Natural killer cell (primary cell): Measurements from ENCODE around the gene TTC16. TPM values are rescaled to one million over a fixed set of nuclear protein-coding genes. Genes with fewer than 3 reads are reported as not detected.
"Not testable (repeated sequence)": the region's sequence is repeated elsewhere in the genome, so short reads cannot be mapped to it uniquely, and the experiment has no call there.

Source experiments
- ATAC-seq, 3 donors: fragments of 150-1000 bp in 2 of 3; fragments of 200-7000 bp in 1 of 3; cut with Tn5 transposase; 1 replicate in 1 of 3; 2 replicates in 2 of 3; pipeline ENCODE4 v1.10.0; 2021; ENCODE audit warnings: mild to moderate bottlenecking in 2 of 3, moderate library complexity in 2 of 3
- DNase-seq, 2 donors: peaks; one replicate each; pipeline versions ENCODE4 v3.0.0 to v3.0.0-alpha.2; 2013 to 2021; ENCODE audit warnings: mixed read lengths in 1 of 2
- H3K27ac ChIP-seq: one replicate; pipeline ENCODE4 v1.5.1; 2013; ENCODE audit warnings: mild to moderate bottlenecking, low read length
- H3K27me3 ChIP-seq: one replicate; pipeline ENCODE4 v1.6.1; 2013; ENCODE audit warnings: low read length; ENCODE audit not compliant: control insufficient read depth, insufficient read depth
- H3K36me3 ChIP-seq: one replicate; pipeline ENCODE4 v1.6.1; 2013; ENCODE audit warnings: low read length; ENCODE audit not compliant: control insufficient read depth, insufficient read depth
- H3K4me1 ChIP-seq: one replicate; pipeline ENCODE4 v1.6.1; 2013; ENCODE audit warnings: low read length; ENCODE audit not compliant: control insufficient read depth, insufficient read depth
- H3K4me3 ChIP-seq: one replicate; pipeline ENCODE4 v1.5.1; 2013; ENCODE audit warnings: low read length
- H3K9me3 ChIP-seq: one replicate; pipeline ENCODE4 v1.6.1; 2013; ENCODE audit warnings: low read length; ENCODE audit not compliant: control insufficient read depth, insufficient read depth
- H3K27ac Mint-ChIP-seq, 2 donors: one replicate each; pipeline ENCODE4 v1.8.0; 2022; ENCODE audit warnings: mild to moderate bottlenecking in 2 of 2, mixed read lengths in 2 of 2, moderate library complexity in 1 of 2
- H3K27me3 Mint-ChIP-seq, 2 donors: one replicate each; pipeline ENCODE4 v1.8.0; 2022; ENCODE audit warnings: low read depth in 2 of 2, mixed read lengths in 2 of 2
- H3K36me3 Mint-ChIP-seq: one replicate; pipeline ENCODE4 v1.8.0; 2022; ENCODE audit warnings: mixed read lengths
- H3K4me1 Mint-ChIP-seq, 2 donors: one replicate each; pipeline ENCODE4 v1.8.0; 2022; ENCODE audit warnings: mixed read lengths in 2 of 2
- H3K4me3 Mint-ChIP-seq: one replicate; pipeline ENCODE4 v1.8.0; 2022; ENCODE audit warnings: mild to moderate bottlenecking, moderate library complexity, mixed read lengths
- H3K9me3 Mint-ChIP-seq, 2 donors: one replicate each; pipeline ENCODE4 v1.8.0; 2022; ENCODE audit warnings: mixed read lengths in 2 of 2
- CTCF ChIP-seq: fragments of 200-600 bp; IDR thresholded peaks from one replicate; pipeline ENCODE4 v1.8.0; 2022; ENCODE audit warnings: antibody characterized with exemption
- WGBS: methylation state at CpG from one replicate; pipeline ENCODE4 v1.1.7; 2013; ENCODE audit warnings: missing lambda C conversion rate; ENCODE audit not compliant: insufficient coverage; 5-methylcytosine and 5-hydroxymethylcytosine counted together
- intact Hi-C: fragments of 100-400 bp; cut with micrococcal nuclease; formaldehyde crosslinking; loops from one replicate; pipeline ENCODE4 v1.14.2; 2022
- total RNA-seq, 4 donors: library from RNA; stranded (reverse); fragments of 120-200 nt in 1 of 4; gene quantifications; one replicate each; pipeline versions ENCODE4 v1.2.3 to v1.2.4, GENCODE V29; 2013 to 2022

TTC16 gene
- total RNA-seq, 3 donors from 2014 or later (not counting 1 experiment from before 2014, with no cell fraction given), result 15.5 to 23.0 (median 21.5) TPM

- WGBS, result 54% methylated on average over 20 of the region's 20 CpGs
- H3K4me3 ChIP-seq, result no peak overlapping the region
- DNase-seq, result peak; percentile 38 to 52
- TF ChIP-seq CTCF, result no peak
- Mint-ChIP-seq H3K36me3 (no peaks in the 10 kb centered on the region), H3K4me1 (peaks cover 62 to 82% of the 10 kb centered on the region in 2 donors), H3K4me3 (peak overlapping the region; percentile 98), H3K27ac (peak overlapping the region; percentile 95 to 98), H3K9me3 (no peaks in the 10 kb centered on the region), H3K27me3 (no peaks in the 10 kb centered on the region)
- ATAC-seq, result no peak
- H3K4me1 ChIP-seq, result peaks cover 86% of the 10 kb centered on the region
- H3K9me3 ChIP-seq, result no peaks in the 10 kb centered on the region
- H3K36me3 ChIP-seq, result no peaks in the 10 kb centered on the region
- intact Hi-C loops, result loop anchor here (2.0 kb wide), 1 partner anchor 124 kb away; no protein-coding TSS in a partner anchor
- peak overlapping the region; percentile 83 for H3K27ac ChIP-seq
- H3K27me3 ChIP-seq, result no peaks in the 10 kb centered on the region
Measured at GRCh38 chr9:127780126-127780885, 64.4 kb downstream of the TTC16 start.

GRCh38 chr9:127780909-127781308 lies 65.0 kb downstream of the TTC16 start:
- Histone ChIP-seq H3K27ac (peak overlapping the region; percentile 83), H3K4me1 (peaks cover 80% of the 10 kb centered on the region)
- not testable (repeated sequence) for ATAC-seq, H3K27me3 ChIP-seq, H3K36me3 ChIP-seq, H3K27me3 Mint-ChIP-seq, H3K9me3 ChIP-seq, H3K4me3 ChIP-seq, H3K9me3 Mint-ChIP-seq, H3K36me3 Mint-ChIP-seq
- Mint-ChIP-seq H3K27ac (peak overlapping the region; percentile 95 to 98), H3K4me3 (peak overlapping the region; percentile 98), H3K4me1 (peaks cover 62 to 82% of the 10 kb centered on the region in 2 donors)
- DNase-seq, result peak in 1 of 2 donors; percentile 54
- 56% methylated on average over 6 of the region's 9 CpGs for WGBS
- intact Hi-C loops, result loop anchor here (2.0 kb wide), 1 partner anchor 124 kb away; no protein-coding TSS in a partner anchor

Other genes starting within 250 kb of the TTC16 start
- gene STXBP1, start 103.8 kb upstream of the TTC16 start, total RNA-seq, result 1 to 10 TPM in 2 of 3 donors, under 1 TPM in 1; 0.97 to 1.8 (median 1.6) TPM
- not detected for gene CFAP157, start 9.1 kb upstream of the TTC16 start, total RNA-seq
- gene PTRH1, start 416 bp upstream of the TTC16 start, total RNA-seq, result 10 to 100 TPM in 2 of 3 donors, 1 to 10 TPM in 1; 6.9 to 11.5 (median 11.0) TPM
- gene TOR2A, start 19.2 kb downstream of the TTC16 start, total RNA-seq, result 10 to 100 TPM; 20.9 to 27.8 (median 23.7) TPM
- 10 to 100 TPM; 42.8 to 86.8 (median 56.6) TPM for gene SH2D3C, start 62.6 kb downstream of the TTC16 start, total RNA-seq
- 100 to 1,000 TPM; 181 to 207 (median 188) TPM for gene CDK9, start 70.0 kb downstream of the TTC16 start, total RNA-seq
- 100 to 1,000 TPM in 2 of 3 donors, 10 to 100 TPM in 1; 99.1 to 108 (median 107) TPM for gene FPGS, start 86.8 kb downstream of the TTC16 start, total RNA-seq
- 10 to 100 TPM in 2 of 3 donors, 1 to 10 TPM in 1; 8.5 to 13.6 (median 12.3) TPM for gene ENG, start 138.6 kb downstream of the TTC16 start, total RNA-seq
- gene AK1, start 161.6 kb downstream of the TTC16 start, total RNA-seq, result 10 to 100 TPM; 47.3 to 76.3 (median 54.2) TPM
- gene ST6GALNAC6, start 183.5 kb downstream of the TTC16 start, total RNA-seq, result 100 to 1,000 TPM; 120 to 148 (median 127) TPM
- gene ST6GALNAC4, start 201.0 kb downstream of the TTC16 start, total RNA-seq, result 10 to 100 TPM; 18.8 to 33.0 (median 20.4) TPM
- gene PIP5KL1, start 214.7 kb downstream of the TTC16 start, total RNA-seq, result 1 to 10 TPM in 1 of 3 donors, under 1 TPM in 2; 0.52 to 1.4 (median 0.97) TPM
- gene DPM2, start 221.8 kb downstream of the TTC16 start, total RNA-seq, result 10 to 100 TPM; 22.9 to 31.4 (median 24.1) TPM